Measurements from ENCODE around the gene SELENOF.

DNA sequence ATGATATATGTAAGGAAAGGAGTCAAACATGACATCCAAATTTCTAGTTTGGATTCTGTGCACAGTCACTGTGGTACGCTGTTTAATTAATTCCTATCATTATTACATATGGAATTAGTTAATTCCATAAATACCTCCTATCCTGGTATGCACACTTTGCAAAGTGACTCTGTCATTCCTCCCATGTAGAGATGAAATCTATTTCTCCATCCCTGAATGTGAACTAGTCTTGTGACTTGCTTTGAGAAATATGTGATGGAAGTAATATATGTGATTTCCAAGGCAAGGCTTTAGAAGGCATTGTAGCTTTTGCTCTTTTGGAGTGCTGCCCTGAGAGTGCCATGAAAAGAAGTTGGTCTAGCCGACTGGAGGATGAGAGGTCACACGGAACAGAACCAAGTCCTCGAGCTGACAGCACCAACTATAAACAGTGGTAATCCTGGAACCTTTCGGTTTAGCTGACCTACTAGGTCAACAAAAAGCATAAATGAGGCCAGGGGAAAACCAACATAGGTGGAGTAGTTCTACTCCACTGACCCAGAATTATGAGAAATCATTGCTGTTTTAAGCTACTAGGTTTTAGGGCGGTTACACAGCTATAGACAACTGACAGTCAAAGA lies 1.5 kb downstream of the SELENOF start:
- TF ChIP-seq, protein P1, sequence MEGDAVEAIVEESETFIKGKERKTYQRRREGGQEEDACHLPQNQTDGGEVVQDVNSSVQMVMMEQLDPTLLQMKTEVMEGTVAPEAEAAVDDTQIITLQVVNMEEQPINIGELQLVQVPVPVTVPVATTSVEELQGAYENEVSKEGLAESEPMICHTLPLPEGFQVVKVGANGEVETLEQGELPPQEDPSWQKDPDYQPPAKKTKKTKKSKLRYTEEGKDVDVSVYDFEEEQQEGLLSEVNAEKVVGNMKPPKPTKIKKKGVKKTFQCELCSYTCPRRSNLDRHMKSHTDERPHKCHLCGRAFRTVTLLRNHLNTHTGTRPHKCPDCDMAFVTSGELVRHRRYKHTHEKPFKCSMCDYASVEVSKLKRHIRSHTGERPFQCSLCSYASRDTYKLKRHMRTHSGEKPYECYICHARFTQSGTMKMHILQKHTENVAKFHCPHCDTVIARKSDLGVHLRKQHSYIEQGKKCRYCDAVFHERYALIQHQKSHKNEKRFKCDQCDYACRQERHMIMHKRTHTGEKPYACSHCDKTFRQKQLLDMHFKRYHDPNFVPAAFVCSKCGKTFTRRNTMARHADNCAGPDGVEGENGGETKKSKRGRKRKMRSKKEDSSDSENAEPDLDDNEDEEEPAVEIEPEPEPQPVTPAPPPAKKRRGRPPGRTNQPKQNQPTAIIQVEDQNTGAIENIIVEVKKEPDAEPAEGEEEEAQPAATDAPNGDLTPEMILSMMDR (IDR thresholded peaks at IDR 0.05) = no peak
- TF ChIP-seq EZH2 (IDR thresholded peaks at IDR 0.05) = no peak

All from neural progenitor cell (in vitro differentiated cells).